ENCODE results near the gene MUC16. TPM values are rescaled to one million over a fixed set of nuclear protein-coding genes. Genes with fewer than 3 reads are reported as not detected.

Gene MUC16
- total RNA-seq, 2 experiments from 2014 or later: not detected

DNA sequence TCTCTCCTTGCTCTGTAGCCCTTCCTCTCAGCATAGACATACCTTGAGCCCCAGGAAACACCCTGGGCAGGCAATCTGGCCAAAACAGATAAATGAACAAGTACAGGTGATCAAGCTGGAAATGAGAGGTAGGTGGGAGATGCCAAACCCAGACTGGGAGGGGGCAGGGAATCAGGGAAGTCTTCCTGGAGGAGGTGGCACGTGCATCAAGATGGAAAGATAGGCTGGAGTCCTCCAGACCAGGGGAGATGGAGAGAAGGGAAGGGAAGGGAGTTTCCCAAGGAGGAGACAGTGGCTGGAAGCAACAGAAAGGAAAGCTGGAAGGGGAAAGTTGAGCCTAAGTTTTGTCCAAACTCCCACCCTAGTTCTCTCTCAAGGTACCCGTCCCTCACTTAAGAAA is 1.7 kb upstream of the MUC16 start:
- POLR2A ChIA-PET: no interaction called here
- CTCF ChIA-PET: no interaction called here

DNA sequence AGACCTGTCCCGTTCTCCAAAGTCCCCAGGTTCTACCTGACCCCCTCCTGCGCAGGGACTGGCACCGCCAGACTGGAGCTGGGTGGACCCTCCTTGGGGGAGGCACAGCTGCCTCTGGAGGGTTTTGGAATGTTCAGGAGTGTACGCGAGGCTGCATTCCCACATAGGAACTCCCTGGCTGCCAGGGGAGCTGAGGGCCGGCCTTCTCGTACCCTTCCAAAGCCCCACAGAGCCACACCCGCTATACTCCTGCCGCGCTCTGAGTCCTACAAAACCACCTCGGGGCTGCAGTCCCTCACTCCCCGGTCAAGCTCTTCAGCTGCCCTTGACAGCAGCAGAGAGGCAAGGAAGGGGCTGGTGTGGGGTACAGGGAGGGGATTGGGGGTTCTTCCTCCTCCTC is 484 bp upstream of the MUC16 start:
- ChIA-PET POLR2A (no interaction called here), CTCF (no interaction called here)

DNA sequence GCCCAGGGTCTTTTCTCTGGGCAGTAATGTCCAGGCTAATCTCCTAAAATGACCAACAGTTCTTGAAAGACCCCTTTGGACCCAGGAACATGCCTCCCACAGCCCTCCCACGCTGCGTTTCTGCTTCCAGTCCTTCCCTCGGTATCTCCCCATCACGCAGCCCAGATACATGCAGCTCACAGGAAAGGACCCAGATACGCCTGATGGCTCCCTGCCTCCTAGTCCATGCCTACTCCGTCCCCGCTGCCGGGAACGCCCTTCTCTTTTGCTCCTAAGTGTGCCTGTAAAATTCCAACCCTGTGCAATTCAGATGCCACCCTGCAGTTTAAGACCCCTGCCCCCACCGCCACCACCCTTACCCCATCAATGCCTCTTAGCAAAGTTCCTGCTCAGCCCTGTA is 778 bp downstream of the MUC16 start:
- CTCF ChIA-PET: no interaction called here
- POLR2A ChIA-PET: no interaction called here

GRCh38 chr19:9008667-9009066 is 1.5 kb downstream of the MUC16 start:
- POLR2A ChIA-PET: no interaction called here
- CTCF ChIA-PET: no interaction called here

GRCh38 chr19:9000933-9001332 is 9.3 kb downstream of the MUC16 start:
- CTCF ChIA-PET: no interaction called here
- POLR2A ChIA-PET: no interaction called here

- ChIA-PET CTCF (no interaction called here), POLR2A (no interaction called here)
These were observed 22.0 kb downstream of the MUC16 start for GRCh38 chr19:8988204-8988603.

DNA sequence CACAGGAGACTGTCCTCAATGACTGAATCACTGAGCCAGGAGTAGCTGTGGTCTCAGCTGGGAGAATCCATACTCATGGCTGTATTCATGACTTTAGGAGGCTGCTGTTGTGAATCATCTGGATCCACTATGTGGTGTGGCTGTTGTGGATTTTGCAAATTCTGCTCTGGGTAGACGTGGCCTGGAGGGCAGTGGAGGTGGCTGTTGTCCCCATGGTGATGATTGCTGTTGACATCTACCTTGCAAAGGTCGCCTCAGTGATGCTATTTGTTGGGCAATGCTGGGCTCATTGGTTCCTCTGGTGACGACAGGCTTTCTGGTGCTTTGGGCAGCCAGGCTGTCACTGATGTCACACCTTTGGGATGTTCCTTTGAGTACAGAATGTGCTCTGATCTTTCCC is 23.9 kb downstream of the MUC16 start:
- CTCF ChIA-PET: no interaction called here
- POLR2A ChIA-PET: no interaction called here

GRCh38 chr19:8973501-8974091 is 36.6 kb downstream of the MUC16 start:
- POLR2A ChIA-PET: no interaction called here
- CTCF ChIA-PET: no interaction called here

GRCh38 chr19:8965887-8966286 is 44.3 kb downstream of the MUC16 start:
- CTCF ChIA-PET: no interaction called here

More at GRCh38 chr19:8965887-8966286, 44.3 kb downstream of the MUC16 start:
- POLR2A ChIA-PET: no interaction called here

Other genes with a start within 250 kb of the MUC16 start
- gene ZNF558, start 178.1 kb downstream of the MUC16 start, total RNA-seq: 10 to 100 TPM; 20.1 to 23.4 TPM
- gene MBD3L1, start 178.0 kb downstream of the MUC16 start, total RNA-seq: not detected
- gene OR1M1, start 76.7 kb upstream of the MUC16 start, total RNA-seq: not detected
- not detected for gene OR7G2, start 97.1 kb upstream of the MUC16 start, total RNA-seq
- gene OR7G1, start 105.4 kb upstream of the MUC16 start, total RNA-seq: not detected
- gene OR7G3, start 116.5 kb upstream of the MUC16 start, total RNA-seq: not detected
- 10 to 100 TPM; 45.1 to 51.0 TPM for gene ZNF317, start 130.0 kb upstream of the MUC16 start, total RNA-seq
- gene OR7D2, start 168.6 kb upstream of the MUC16 start, total RNA-seq: not detected
- not detected for gene OR7D4, start 209.2 kb upstream of the MUC16 start, total RNA-seq
- not detected for gene OR7E24, start 240.5 kb upstream of the MUC16 start, total RNA-seq